NCI-H2171 treated with DMSO at 0.1 percent for 48 hours (cell line): ENCODE results near the gene FGF6.
"Not testable (repeated sequence)": the region's sequence is repeated elsewhere in the genome, so short reads cannot be mapped to it uniquely, and the experiment has no call there.

Experiments
- DNase-seq: peaks from one replicate; lab custom pipeline; 2025; lab: John Stamatoyannopoulos, UW

FGF6 gene, protein sequence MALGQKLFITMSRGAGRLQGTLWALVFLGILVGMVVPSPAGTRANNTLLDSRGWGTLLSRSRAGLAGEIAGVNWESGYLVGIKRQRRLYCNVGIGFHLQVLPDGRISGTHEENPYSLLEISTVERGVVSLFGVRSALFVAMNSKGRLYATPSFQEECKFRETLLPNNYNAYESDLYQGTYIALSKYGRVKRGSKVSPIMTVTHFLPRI

DNA sequence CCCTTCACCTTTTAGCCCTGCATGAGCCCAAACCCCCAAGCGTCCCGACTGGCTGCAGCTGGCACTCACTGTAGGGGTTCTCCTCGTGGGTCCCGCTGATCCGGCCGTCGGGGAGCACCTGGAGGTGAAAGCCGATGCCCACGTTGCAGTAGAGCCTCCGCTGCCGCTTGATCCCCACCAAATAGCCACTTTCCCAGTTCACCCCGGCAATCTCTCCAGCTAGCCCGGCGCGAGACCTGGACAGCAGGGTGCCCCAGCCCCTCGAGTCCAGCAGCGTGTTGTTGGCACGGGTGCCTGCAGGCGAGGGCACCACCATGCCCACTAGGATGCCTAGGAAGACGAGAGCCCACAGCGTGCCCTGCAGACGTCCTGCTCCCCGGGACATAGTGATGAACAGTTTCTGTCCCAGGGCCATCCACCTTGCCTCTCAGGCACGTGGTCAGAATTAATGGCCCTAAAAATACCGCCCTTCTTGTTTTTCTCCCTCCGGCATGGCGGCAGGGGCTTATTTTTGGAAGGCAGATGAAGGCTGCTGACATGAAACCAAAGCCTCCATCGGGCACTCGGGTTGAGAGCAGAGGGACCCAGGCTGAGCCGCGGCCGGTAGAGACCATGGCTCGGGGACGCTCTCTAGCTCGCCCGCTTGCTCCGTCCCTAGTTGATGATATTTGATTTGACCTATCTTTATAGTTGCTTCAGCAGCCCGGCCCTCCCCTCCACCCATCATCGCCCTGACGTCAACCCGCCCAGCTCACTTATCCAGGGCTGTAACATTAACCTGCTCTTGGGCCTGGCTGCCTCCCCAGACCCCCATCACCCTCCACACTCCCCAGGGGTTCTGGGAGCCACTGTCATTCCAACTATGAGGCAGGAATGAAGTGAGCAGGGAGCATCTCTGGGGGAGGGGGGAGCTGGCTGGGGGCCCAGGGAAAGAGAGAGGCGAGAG is at the start of gene FGF6:
Gene FGF6, minus strand, starts transcription at position 660 of the 946 bp plus-strand sequence. Its CDS starts 245 bp downstream, at position 415.
- no peak for DNase-seq

DNA sequence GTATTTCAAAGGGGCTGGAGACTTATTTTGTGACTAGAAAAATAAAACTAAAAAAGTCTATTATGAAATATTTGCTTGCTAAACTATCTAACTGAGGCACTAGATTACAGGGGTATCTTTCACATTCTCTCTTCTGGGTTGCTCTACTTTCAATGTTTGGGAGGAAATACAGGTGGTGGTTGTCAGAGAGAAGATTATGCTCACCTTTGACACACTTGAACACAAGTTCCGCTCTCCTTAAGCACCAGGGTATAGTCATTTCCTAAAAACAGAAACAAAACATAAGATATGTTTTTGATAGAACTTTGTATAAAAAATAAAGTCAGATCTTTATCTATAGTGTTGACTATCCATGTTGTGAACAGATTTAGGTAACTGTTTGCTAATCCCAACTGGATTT is 45.4 kb upstream of the FGF6 start:
- DNase-seq: no peak

DNA sequence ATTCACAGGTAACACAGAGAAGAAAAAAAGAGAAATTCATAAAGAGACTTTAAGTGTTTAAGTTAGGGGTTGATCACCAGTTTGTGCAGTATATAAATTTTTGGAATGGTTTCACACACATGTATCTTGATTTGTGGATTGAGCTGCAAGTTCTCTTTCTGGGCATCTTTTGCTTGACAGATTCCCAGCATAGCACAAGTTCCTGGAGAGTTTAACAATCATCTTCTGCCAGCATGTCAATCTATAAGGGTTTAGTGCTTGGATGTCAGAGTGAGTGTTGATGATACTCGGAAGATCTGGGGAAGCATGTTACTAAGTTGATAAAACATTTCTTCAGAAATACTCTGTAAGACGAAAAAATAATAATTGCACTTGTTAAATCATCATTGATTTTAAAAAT is 43.9 kb upstream of the FGF6 start:
- no peak for DNase-seq

DNA sequence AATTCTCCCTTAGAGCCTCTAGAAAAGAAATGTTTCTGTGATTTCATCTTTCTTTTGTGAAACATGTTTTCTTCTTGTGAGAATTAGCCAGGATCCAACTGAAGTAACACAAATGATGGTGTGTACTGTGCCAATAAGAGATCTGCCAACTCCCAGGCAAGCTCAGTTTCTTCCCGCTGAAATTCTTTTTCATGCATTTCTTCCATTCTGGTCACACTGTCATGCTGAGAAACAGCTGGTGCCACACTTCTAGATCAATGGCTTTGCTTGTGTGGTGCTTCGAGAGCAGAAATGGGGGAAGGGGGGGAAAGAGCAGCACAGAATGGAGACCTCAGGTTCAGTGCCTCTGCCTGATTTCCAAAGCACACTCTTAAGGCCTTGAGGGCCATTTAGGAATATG is 41.4 kb upstream of the FGF6 start:
- DNase-seq: no peak

DNA sequence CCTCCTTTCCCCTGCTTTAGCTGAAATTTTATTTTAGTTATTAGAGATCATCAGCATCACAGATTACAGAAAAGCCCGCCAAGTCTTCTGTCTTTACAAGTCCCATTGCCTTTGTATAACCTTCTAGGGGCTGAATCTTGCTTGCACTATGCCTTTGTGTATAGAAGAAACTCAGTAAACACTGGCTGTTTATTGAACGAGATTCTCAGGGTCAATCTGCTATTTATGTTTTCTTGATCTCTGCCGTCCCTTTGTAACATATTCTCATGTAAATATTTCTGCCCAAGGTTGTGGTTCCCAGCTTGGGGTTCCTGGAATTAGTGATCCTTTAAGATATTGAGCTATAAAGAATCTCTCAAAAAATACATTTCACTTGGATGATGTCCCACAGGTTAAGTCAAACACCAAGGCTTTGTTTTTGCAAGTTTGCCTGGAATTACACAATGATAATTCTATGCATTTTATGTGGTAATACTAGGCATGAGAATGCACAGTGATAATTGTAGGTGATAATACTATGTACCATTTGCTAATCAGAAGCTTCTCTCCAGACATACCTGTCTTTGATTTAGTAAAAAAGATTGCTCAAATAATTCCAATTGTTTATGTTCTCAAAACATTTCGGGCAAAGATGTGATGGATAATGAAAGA is 40.6 kb upstream of the FGF6 start:
- no peak for DNase-seq

DNA sequence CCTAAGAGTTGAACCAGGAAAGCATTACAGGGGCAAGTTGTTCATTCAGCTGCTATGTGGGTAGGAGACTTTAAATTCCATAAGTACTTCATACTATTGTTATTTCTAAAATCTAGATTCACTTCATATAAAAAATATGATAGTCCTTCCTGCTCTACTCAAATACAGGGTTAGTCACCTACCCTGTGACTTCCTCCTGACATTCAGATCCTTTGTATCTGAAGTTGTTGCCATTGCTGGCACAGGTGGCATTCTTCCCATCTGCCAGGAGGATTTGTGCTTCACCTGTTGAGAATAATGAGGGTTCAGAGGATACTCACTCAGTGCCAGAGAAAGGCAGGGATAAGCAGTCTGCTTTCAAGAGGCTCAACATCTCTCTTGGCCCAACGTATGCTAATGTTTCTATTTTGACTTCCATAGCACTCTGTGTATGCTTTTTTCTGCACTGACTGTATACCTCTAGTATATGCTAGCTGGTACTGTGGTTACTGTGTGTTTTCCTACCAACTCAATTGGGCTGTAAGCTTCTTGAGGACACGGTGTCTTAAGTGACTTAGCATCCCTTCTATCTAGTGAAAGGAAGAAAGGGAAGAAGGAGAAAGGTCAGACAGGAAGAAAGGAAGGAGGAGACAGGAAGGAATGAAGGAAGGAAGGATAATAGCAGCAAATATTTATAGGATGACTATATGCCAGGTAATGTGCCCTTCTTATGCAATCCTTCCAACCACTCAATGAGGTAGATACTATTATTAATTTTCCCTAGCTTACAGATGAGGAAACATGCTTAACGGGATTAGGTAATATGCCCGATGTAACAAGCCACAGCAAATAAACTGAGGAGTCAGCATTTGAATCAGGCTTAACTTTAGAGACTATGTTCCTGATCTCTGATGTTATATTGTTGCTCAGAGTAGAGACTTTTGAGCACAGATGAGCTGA is 38.5 kb upstream of the FGF6 start:
- DNase-seq: peak; percentile 24

DNA sequence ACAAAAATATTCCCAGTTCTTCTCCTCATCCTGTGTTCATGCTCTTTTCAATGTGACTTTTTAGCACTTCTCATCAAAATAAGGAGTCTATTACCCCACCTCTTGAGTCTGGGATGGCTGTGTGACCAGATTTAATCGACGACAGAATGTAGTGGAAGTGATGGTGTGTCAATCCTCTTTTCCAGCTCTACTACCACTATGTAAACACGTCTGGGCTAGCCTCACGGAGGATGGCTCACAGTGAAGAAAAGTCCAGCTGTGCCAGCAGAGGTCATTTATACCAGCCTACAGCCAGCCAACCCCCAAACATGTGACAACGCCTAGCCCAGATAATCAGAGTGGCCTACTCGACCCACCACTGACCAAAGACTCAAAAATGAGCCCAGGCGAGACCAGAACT is 37.3 kb upstream of the FGF6 start:
- DNase-seq: no peak

DNA sequence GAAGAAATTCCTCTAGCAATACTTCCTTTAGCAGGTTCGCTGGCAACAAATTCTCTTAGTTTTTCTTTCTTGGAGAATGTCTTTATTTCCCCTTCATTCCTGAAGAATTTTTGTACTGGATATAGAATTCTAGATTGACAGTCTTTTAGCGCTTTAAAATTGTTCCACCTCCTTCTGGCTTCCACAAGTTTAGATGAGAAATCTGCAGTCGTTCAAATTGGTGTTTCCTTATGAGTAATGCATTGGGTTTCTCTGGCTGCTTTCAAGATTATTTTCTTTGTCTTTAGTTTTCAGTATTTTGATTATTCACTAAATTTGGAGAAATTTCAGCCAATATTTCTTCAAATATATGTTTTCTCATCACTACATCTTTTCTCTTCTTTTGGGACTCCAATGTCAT is 33.3 kb upstream of the FGF6 start:
- DNase-seq: no peak

DNA sequence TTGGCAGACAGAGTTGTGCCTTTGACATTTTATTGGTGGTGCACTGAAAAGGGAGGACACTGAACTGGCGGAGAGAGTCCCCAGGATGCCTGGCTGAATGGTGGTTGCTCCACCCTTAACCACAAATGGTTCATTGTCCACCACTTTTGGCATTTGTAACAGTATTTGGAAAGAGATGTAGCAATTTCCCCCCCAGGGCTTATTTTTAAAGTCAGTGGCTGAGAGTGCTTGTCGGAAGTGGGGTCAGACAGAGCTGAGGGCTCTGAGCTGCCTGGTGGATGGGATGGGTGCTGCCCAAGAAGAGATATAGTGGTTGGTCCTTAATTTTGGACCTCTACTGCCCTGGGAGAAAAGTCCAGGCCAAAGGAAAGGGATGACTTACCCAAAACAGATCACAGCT is 31.5 kb upstream of the FGF6 start:
- DNase-seq: no peak

DNA sequence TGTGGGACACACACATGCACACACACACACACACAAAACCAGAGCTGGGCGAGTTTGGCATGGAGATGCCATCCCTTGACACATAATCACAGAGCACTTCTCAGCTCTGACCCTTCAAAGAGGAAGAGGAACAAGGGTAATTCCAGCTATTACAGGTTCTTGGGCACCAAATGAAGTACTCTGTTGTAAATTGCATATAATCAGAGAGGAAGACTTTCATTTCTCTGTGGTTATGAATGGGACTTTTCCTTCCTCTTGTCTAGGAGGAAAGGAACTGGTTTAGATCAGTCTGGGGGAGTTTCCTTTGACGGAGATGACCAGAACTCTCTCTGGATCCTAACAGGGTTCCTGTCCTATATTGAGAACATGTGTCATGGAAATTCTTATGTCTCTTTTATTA is 26.4 kb upstream of the FGF6 start:
- no peak for DNase-seq

DNA sequence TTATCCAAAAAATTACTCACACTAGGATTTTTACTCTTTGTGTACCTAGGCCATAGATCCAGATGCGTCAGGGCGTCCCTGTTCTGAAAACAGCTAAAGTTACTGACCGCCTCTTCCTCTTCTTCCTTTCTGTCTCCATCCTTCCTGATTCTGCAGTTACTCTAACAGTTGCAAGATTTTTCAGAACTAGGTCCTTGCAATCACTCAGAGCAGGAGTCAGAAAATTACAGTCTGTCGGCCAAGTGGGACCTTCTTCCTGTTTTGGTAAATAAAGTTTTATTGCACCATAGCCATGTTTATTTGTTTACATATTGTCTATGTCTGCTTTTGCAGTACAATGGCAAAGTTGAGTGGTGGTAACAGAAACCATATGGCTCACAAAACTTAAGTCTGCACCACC is 25.6 kb upstream of the FGF6 start:
- no peak for DNase-seq

DNA sequence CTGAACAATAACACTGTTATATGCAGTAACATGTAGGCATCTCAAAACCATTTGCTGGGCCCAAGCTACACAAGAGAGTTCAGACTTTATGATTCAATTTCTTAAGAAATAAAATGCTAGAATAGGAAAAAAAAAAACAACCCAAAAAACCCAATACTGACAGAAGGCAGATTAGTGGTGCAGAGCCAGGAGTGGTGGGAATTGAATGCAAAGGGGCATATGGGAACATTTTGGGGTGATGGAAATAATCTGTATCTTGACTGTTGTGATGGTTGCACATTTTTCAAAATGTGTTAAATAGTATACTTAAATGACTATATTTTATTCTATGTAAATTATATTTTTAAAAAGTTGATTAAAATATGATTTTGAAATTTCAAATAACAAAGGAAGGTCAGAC is 23.4 kb upstream of the FGF6 start:
- DNase-seq: no peak

DNA sequence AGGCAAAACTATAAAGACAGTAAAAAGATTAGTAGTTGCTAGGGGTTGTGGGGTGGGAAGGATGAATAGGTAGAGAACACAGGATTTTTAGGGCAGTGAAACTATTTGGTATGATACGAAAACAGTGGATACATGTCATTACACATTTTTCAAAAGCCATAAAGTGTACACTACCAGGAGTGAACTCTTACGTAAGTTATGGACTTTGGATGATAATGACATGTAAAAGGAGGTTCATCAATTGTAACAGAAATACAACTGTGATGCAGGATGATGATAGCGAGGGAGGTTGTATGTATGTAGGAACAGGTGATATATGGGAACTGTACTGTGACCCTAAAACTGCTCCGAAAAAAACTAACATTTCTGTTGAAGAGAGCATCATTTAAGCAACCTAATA is 15.1 kb upstream of the FGF6 start:
- no peak for DNase-seq

DNA sequence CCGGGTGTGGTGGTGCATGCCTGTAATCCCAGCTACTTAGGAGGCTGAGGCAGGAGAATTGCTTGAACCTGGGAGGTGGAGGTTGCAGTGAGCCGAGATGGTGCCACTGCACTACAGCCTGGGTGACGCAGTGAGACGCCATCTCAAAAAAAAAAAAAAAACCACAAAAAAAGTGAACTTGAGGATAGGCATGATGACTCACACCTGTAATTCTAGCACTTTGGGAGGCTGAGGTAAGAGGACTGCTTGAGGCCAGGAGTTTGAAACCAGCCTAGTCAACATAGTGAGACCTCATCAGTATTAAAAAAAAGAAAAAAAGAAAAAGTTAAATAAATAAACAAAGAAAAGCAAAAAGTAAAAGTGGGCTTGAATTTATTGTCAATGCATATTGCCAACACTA is 10.2 kb upstream of the FGF6 start:
- DNase-seq: not testable (repeated sequence)

DNA sequence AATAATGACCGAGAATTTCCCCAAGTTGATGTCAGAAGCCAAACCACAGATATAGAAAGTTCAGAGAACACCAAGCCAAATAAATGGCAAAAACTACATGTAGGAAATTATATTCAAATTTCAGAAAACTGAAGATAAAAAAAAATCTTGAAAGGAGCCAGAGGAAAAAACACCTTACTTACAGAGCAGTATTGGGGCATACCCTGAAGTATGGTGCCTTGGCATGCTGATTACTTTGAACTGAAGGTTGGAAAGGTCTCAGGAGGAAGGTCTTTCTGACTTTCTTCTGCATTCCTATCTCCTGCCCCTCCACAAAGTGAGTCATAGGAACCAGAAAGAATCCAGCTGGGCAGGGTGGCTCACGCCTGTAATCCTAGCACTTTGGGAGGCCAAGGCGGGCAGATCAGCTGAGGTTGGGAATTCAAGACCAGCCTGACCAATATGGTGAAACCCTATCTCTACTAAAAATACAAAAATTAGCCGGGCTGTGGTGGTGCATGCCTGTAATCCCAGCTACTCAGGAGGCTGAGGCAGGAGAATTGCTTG is 8.8 kb upstream of the FGF6 start:
- DNase-seq: no peak

DNA sequence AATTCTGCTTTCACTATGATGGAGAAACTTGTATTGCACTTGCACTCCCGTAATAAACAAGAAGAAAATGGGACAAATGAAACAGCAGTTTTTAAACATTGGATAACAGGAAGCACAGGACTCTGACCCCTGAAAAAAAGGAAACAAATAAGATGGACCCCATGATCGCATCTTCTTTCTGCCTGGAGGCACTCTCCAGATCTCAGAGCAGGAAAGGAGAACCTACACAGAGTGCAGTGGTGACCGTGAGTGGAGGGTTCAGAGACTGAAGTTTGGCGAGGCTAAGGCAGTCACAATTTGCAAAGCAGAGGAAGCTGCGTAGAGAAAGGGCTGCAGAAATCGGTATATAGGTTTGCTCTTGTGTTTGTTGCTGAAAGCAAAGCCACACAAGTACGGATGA is 6.1 kb upstream of the FGF6 start:
- no peak for DNase-seq

DNA sequence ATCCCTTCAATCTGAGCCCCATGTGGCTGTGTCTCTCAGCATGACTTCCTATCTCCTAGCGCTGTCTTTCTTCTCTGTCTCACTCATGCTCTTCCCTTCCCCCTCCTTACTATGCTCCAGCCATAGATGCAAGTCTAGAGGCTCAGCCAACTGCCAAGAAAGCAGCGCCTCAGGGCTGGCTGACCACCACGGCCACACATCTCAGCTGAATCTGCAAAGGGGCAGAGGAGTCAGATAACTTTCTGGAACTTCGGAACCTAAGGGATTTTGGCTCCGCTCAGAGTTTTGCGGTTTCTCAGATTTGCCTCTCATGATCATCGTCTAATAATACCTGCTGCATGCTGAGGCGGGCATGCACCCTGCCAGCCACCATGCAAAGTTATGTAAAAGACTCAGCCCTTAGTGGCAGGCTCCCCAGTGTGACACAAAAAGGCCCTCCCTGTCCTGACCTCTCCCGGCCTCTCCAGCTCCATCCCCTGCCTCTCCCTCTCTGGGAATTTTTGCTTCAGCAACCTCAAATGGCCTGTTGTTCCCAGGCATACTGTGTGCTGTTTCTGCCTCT is 5.0 kb upstream of the FGF6 start:
- no peak for DNase-seq

DNA sequence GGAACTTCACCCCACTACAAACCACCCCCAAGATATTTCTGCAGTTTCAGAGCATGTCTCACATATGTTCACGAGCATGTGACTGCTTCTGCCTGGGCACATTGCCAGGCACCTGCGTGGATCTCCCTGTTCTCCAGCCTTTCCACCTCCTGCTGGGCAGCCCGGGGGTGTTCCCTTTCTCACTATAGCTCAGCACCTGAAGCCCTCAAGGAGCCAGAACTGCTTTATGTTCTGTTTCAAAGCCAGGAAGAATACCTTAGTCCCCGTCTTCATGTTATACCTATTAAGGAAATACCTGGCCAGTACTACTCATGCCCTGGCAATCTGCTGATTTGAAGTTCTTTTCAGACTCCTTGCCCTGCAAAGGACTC is 4.2 kb upstream of the FGF6 start:
- DNase-seq: peak; percentile 94

DNA sequence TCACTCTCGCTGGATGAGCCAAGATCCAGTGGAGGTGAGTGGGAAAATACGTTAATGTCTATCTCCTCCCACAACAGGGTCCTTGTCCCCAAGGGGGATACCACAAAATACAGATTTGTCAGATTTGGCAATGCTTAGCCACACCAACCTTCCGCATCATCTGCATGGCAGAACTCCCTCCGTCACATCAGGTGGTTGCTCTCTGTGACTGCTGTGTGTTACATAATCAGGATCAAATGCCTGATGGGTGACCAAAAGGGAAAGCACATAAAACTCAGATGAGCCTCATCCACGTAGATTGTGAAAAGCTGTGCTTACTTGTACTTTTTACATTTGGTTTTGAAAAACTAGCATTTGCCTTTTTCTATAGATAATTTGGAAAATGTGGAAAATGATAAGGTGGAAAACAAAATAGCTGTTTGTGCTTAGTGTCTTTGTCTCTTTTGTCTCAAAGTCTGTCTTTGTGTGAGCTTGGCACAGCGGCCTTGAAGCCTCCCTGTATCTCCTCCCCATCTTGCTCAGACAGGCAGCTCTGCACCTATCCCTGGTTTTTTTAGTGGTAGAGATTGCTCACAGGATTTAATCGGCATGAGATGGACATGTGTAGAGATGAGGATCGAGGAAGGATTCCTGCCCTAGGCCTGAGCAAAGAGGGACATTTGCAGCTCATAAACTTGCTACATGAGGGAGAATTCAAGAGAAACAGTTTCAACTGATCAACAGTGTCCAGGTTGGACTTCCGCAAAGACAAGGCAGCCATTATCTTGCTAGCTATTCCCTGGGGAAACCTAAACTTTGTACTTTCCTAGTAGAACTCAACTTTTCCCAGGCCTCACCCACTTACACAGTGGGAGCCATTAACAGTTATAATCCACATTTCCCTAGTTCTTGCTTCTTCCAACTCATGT is 3.6 kb upstream of the FGF6 start:
- peak; percentile 36 for DNase-seq

DNA sequence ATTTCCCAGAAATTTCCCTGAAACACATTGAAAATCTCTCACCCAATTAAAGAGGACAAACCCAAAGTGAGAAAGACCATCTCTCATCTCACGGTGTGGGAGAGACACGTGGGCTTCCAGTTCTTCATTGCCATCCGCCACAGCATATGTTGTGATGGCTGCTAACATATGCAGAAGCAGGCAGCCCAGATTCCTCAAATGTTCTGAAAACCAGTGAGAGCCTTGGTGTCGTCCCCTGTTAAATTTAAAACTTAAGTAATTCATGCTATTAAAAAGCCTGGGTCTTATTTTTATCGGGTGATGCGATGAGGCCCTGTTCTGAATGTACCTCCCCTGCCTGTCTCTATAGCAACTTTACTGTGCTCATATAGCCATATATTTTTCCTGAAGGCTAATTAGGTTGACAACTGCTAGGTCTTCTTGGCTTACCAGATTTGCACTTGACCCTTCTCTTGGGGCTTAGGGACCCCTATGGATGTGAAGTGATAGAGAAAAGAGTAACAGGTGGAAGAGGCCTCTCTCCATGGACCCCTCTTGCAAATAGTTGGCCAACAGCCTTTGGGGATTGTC is 2.8 kb upstream of the FGF6 start:
- no peak for DNase-seq
